Breast epithelium (tissue), 4 donors: ENCODE results near the gene SDR42E2. TPM values are rescaled to one million over a fixed set of nuclear protein-coding genes. Genes with fewer than 3 reads are reported as not detected.

ENCODE experiments used
- DNase-seq, 2 donors: peaks; one replicate each; pipeline ENCODE4 v3.0.0-alpha.2; 2019; ENCODE audit warnings: low spot score in 2 of 2
- H3K27ac ChIP-seq, 2 donors: fragments of 200-600 bp; sonication (generic) in 1 of 2; one replicate each; pipeline ENCODE4 v1.5.1; 2016 to 2019; ENCODE audit warnings: mild to moderate bottlenecking in 1 of 2
- H3K27me3 ChIP-seq, 2 donors: fragments of 200-600 bp; sonication (generic) in 1 of 2; one replicate each; pipeline versions ENCODE4 v1.5.1 to v1.6.0; 2017 to 2019; ENCODE audit warnings: control low read depth in 1 of 2, mild to moderate bottlenecking in 1 of 2
- H3K36me3 ChIP-seq: fragments of 200-600 bp; one replicate; pipeline ENCODE4 v1.5.1; 2019
- H3K4me1 ChIP-seq, 2 donors: fragments of 200-600 bp; sonication (generic); one replicate each; pipeline ENCODE4 v1.5.1; 2016 to 2019; ENCODE audit warnings: control low read depth in 1 of 2
- H3K4me3 ChIP-seq, 3 donors: fragments of 200-600 bp; sonication (generic); 1 replicate in 2 of 3; 2 replicates in 1 of 3; pipeline ENCODE4 v1.5.1; 2016 to 2019; ENCODE audit warnings: mild to moderate bottlenecking in 3 of 3, moderate library complexity in 2 of 3
- H3K9me3 ChIP-seq, 2 donors: fragments of 200-600 bp; sonication (generic) in 1 of 2; one replicate each; pipeline ENCODE4 v1.5.1; 2016 to 2019; ENCODE audit warnings: control low read depth in 1 of 2
- POLR2A ChIP-seq: fragments of 450-650 bp; IDR thresholded peaks from one replicate; pipeline ENCODE4 v1.6.1; 2016; ENCODE audit warnings: antibody characterized with exemption, mild to moderate bottlenecking, moderate library complexity
- POLR2AphosphoS5 ChIP-seq, 3 donors: sonication (generic); formaldehyde crosslinking; IDR thresholded peaks; one replicate each; pipeline ENCODE4 v1.6.1; 2017; ENCODE audit warnings: antibody characterized with exemption in 3 of 3
- intact Hi-C: fragments of 100-400 bp; cut with DNase I; formaldehyde crosslinking; loops from one replicate; pipeline ENCODE4 v1.15.1; 2023; ENCODE audit warnings: low total_unique reads
- total RNA-seq, 3 donors: library from RNA; depleted of rRNA; stranded (reverse); fragments of >200 nt; gene quantifications; one replicate each; pipeline ENCODE4 v1.1.0, GENCODE V29; 2016
- TF ChIP-seq, protein P1 (sequence below), 3 donors: fragments of 450-650 bp; IDR thresholded peaks; one replicate each; pipeline ENCODE4 v1.5.1; 2016 to 2017; ENCODE audit warnings: antibody characterized with exemption in 3 of 3, mild to moderate bottlenecking in 3 of 3, moderate library complexity in 3 of 3

Gene SDR42E2
- total RNA-seq, 3 donors from 2014 or later, result 0.16 TPM; not detected in 2

DNA sequence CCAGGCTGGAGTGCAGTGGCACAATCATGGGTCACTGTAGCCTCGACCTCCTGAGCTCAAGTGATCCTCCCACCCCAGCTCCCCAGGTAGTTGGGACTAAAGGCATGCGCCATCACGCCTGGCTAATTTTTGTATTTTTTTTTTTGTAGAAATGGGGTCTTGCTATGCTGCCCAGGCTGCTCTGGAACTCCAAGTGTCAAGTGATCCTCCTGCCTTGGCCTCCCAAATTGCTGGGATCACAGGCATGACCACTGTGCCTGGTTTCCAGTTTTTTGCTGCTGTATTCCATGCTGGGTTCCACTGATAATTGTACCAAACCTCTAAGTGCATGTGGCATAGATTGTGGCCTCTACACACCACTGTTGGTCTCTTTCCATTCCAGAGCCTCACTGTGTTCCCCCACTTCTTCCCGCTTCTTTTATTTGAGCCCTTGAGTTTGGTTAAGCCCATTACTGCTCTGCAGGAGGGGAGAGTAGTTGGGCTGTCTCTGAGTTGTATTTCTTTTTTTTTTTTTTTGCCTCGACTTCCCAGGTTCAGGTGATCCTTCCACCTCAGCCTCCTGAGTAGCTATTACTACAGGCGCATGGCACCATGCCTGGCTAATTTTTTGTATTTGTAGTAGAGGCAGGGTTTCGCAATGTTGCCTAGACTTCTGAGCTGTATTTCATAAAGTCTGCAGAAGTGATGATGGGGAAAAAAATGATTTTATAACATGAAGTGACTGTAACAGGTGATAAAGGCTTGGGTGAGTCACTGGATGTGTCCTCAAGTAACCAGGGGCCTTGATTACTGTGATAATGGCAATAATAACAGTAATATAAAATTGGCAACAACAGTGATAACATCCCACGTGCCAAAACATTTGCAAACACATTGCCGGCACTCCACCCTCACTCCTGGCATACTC, 73.8 kb downstream of the SDR42E2 start:
- DNase-seq, result no peak
- peak overlapping the region in 1 of 2 donors; percentile 36 for H3K27ac ChIP-seq

DNA sequence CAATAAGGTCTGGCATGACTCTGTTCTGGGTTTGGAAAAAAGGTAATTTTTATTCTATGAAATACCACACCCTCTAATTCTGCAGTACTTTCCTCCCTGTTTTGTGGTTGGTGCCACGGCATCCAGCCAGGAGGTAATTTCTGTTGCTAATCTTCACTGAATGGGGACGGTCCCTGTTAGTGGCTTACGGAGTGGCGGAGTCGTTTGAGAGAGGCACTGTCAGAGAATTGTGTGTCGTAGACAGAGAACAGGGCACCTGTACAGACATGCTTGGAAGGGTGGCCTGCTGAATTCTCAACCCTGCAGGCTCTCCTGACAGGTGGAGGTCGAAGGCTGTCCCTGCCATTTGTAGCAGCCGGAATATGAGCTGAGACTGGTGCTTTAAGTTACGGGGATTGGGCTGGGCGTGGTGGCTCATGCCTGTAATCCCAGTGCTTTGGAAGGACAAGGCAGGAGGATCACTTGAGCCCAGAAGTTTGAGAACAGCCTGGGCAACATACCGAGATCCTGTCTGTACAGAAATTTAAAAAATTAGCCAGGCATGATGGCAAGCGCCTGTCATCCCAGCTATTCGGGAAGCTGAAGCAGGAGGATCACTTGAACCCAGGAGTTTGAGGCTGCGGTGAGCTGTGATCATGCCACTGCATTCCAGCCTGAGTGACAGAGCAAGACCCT, 77.0 kb downstream of the SDR42E2 start:
- no peak for DNase-seq
- intact Hi-C loops, result no loop called here
- Histone ChIP-seq H3K9me3 (no peaks in the 10 kb centered on the region), H3K27ac (peak overlapping the region; percentile 59 to 70), H3K36me3 (no peaks in the 10 kb centered on the region), H3K4me1 (peaks cover 4 to 9% of the 10 kb centered on the region in 2 donors), H3K4me3 (no peak overlapping the region), H3K27me3 (no peaks in the 10 kb centered on the region)
- TF ChIP-seq POLR2AphosphoS5 (IDR thresholded peaks at IDR 0.05) (no peak), POLR2A (no peak)
- TF ChIP-seq, protein P1, sequence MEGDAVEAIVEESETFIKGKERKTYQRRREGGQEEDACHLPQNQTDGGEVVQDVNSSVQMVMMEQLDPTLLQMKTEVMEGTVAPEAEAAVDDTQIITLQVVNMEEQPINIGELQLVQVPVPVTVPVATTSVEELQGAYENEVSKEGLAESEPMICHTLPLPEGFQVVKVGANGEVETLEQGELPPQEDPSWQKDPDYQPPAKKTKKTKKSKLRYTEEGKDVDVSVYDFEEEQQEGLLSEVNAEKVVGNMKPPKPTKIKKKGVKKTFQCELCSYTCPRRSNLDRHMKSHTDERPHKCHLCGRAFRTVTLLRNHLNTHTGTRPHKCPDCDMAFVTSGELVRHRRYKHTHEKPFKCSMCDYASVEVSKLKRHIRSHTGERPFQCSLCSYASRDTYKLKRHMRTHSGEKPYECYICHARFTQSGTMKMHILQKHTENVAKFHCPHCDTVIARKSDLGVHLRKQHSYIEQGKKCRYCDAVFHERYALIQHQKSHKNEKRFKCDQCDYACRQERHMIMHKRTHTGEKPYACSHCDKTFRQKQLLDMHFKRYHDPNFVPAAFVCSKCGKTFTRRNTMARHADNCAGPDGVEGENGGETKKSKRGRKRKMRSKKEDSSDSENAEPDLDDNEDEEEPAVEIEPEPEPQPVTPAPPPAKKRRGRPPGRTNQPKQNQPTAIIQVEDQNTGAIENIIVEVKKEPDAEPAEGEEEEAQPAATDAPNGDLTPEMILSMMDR (IDR thresholded peaks at IDR 0.05), result no peak

More for the DNA sequence above, 73.8 kb downstream of the SDR42E2 start:
- TF ChIP-seq POLR2A, result no peak
- TF ChIP-seq POLR2AphosphoS5 (IDR thresholded peaks at IDR 0.05), result peak in 1 of 3 donors; percentile 52
- TF ChIP-seq, protein P1 (IDR thresholded peaks at IDR 0.05), result no peak
- Histone ChIP-seq H3K4me1 (peaks cover 4 to 9% of the 10 kb centered on the region in 2 donors), H3K27me3 (no peaks in the 10 kb centered on the region), H3K36me3 (no peaks in the 10 kb centered on the region), H3K9me3 (no peaks in the 10 kb centered on the region), H3K4me3 (no peak overlapping the region)
- intact Hi-C loops, result no loop called here

DNA sequence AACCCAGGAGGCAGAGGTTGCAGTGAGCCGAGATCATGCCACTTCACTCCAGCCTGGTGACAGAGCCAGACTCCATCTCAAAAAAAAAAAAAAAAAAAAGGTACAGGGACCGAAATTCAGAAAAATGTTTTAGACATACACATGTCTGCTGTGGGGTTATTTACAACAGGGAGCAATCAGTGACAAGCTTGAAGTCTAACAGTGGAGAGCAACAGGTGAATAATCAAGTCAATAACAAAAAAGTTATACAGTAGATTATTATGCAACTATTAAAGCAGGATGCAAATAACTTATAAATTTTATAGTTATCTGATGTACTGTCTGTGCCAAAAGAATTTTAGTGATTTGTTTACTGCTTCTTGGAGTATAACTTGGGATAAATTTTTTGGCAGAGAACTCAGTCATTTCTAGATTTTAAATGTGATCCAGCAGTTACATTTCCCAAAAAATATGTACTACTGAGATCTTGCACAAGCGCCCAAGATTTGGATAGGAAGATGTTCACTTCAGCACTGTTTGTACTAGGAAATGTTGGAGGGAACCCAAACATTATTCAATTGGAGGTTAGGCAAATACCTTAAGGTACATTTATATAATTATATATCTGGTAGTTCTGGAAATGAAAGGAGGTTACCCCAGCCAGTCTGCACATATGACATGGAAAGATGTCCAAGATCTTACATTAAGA, 77.9 kb downstream of the SDR42E2 start:
- H3K9me3 ChIP-seq, result no peaks in the 10 kb centered on the region
- DNase-seq, result no peak
- no peak overlapping the region for H3K4me3 ChIP-seq
- peak overlapping the region; percentile 59 to 70 for H3K27ac ChIP-seq
- TF ChIP-seq POLR2AphosphoS5 (IDR thresholded peaks at IDR 0.05) (peak in 1 of 3 donors; percentile 36), POLR2A (no peak)
- TF ChIP-seq, protein P1 (IDR thresholded peaks at IDR 0.05), result no peak
- no peaks in the 10 kb centered on the region for H3K27me3 ChIP-seq
- intact Hi-C loops, result no loop called here
- no peaks in the 10 kb centered on the region for H3K36me3 ChIP-seq
- H3K4me1 ChIP-seq, result peaks cover 4 to 9% of the 10 kb centered on the region in 2 donors

Other genes starting within 250 kb of the SDR42E2 start
- gene UQCRC2, start 209.1 kb upstream of the SDR42E2 start, total RNA-seq, result 100 to 1,000 TPM; 142 to 177 (median 173) TPM
- not detected for gene PDZD9, start 161.4 kb upstream of the SDR42E2 start, total RNA-seq
- 10 to 100 TPM; 19.7 to 31.5 (median 29.5) TPM for gene MOSMO, start 154.4 kb upstream of the SDR42E2 start, total RNA-seq
- 1 to 10 TPM in 1 of 3 donors, under 1 TPM in 1, not detected in 1; 0.29 to 2.3 TPM for gene VWA3A, start 70.0 kb upstream of the SDR42E2 start, total RNA-seq
- 10 to 100 TPM; 23.3 to 40.5 (median 30.0) TPM for gene EEF2K, start 43.8 kb downstream of the SDR42E2 start, total RNA-seq
- gene POLR3E, start 134.9 kb downstream of the SDR42E2 start, total RNA-seq, result 10 to 100 TPM; 59.0 to 72.4 (median 64.0) TPM
- gene CDR2, start 212.1 kb downstream of the SDR42E2 start, total RNA-seq, result 10 to 100 TPM; 20.2 to 37.5 (median 26.9) TPM